H1 (cell line): ENCODE results near the gene TXLNG. TPM values are rescaled to one million over a fixed set of nuclear protein-coding genes. Genes with fewer than 3 reads are reported as not detected.
A peak's percentile ranks its signal among the peaks of the same experiment; 100 is the strongest.

ENCODE experiments used
- TBP ChIP-seq: IDR thresholded peaks from 2 replicates; pipeline ENCODE4 v1.6.1; 2011; ENCODE audit warnings: low read depth, low read length, improper control_type of control experiment
- polyA plus RNA-seq, 7 experiments: library from polyadenylated mRNA; depleted of rRNA in 3 of 7; stranded (reverse) in 5 of 7; unstranded in 2 of 7; fragments of >200 nt in 5 of 7; fragments of 200-250 nt in 2 of 7; gene quantifications; 1 replicate in 5 of 7; 2 replicates in 1 of 7; 4 replicates in 1 of 7; pipeline versions ENCODE4 v1.2.1 to v1.2.3, GENCODE V29; 2011 to 2013; ENCODE audit warnings: missing spikeins in 2 of 7, mixed read lengths in 2 of 7
- total RNA-seq: library from RNA; stranded (reverse); fragmentation: NEBNext Ultra II Directional; extraction: Animal tissue kit (Norgen Biotek cat#: 25700); gene quantifications from 2 replicates; pipeline ENCODE4 v1.2.1, GENCODE V29; 2021

Gene TXLNG
- total and polyA plus RNA-seq, 2 of the 8 experiments (the other 6 are each of a cell fraction or from before 2014, with no cell fraction given) = 32.9 to 42.9 TPM

DNA sequence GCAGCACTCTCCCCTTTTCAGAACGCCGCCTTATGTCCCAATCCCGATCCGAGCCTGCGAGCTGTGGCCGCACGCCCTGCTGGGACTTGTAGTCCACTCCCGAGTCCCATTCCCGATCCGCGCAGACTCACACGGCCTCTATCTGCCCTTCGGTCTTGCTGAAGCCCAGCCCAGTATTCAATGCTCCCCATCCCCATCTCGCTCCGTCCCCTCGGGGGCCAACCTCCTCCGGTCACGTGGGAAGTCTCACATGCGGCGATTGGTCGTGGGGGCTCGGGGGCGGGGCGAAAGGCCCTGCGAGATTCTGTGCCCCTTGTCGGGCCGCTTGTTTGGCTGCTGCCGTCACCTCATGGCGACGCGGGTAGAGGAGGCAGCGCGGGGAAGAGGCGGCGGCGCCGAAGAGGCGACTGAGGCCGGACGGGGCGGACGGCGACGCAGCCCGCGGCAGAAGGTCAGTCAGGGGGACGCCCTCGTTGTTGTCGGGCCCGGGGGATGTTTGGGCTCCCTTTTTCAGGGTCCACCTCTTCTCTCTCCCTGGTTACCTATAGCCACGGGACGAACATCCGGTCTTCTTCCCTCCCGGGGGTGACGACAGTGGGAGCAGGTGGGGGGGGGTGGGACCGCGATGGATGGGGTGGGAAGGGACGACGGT is at the start of gene TXLNG (continued):
- peak; percentile 68; the same call in 1 of the 2 replicates for TF ChIP-seq TBP
